Stimulated activated CD4-positive, alpha-beta T cell treated with anti-CD3 and anti-CD28 coated beads, Interleukin-1b, Interleukin-23, amount 100 ng/mL, for 4 hours (primary cell): Measurements from ENCODE around the gene LCE1A.
A peak's percentile ranks its signal among the peaks of the same experiment; 100 is the strongest.

ENCODE experiments used
- DNase-seq, 2 donors: peaks; one replicate each; pipeline ENCODE4 v3.0.0-alpha.2; 2020; ENCODE audit warnings: low read depth in 2 of 2

The LCE1A gene, protein sequence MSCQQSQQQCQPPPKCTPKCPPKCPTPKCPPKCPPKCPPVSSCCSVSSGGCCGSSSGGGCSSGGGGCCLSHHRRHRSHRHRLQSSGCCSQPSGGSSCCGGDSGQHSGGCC

DNA sequence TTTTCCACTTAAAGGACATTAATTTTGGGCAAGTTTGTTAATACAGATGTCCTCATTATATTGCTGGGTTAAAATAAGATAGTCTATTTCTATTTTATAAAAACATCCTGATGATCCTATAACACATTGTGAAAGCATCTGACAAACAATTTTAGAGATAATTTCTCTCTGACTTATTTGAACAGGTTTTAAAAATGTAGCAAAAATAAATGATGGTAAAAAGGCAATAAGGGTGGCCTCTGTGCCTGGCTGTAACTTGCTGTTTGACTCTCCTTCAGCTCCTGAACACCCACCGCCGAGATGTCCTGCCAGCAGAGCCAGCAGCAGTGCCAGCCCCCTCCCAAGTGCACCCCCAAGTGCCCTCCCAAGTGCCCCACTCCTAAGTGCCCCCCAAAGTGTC lies at the start of gene LCE1A:
TSS of gene LCE1A (plus strand) at position 301 of the 400 bp plus-strand sequence. CDS start at position 301, 0 bp downstream.
- no peak for DNase-seq

DNA sequence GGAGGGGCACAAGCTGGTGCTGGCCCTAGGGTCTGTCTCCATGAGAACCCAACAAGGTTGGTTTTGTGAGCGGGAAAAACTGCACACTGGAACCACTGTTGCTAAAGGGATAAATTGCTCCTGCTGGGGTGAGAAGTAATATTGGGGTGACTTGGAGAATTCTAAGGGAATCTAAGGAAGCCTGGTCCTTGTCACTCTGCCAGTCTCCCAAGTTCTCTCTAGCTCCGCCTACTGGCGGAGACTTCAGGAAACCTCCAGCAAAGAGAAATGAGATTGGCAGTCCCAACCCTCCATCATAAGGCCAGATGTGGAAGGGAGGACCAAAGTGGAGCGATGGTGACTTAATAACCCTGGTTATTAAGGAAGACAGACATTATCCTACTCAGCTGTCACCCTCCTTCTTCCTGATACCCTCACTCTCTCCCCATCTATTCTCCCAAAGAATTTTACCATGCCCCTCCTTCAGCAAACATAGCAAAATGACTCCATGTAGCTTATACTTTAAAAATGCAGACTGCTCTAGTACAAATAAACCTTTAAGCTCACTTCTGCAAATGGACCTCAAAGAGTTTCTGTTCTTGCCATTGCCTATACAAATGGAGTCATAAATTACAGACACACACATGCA lies 49.6 kb upstream of the LCE1A start:
- no peak for DNase-seq

- no peak for DNase-seq
Observed at GRCh38 chr1:152783095-152783494, 44.2 kb upstream of the LCE1A start.

- DNase-seq, result no peak
Observed at GRCh38 chr1:152786077-152786476, 41.2 kb upstream of the LCE1A start, which contains the start of gene LCE1E. Gene LCE1E (plus strand): TSS chr1:152786257. CDS start chr1:152787300, 1,043 bp downstream.

DNA sequence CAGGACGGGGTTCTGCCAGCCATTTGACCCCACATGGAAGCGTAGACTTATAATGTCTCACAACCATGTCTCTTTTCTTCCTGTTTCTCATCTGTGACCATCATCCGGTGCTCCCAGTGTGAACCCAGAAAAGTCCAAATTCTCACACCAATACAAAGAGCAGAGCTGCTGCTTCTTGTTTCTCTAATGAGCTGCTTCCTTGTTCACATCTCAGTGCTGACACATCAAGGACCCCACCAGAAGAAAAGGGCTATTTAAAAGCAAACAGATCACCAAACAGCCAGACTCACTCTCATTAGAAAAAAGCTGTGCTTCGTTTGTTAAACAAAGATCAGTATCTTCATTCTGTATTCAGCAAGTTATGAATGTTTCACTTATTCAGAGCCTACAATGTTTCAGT lies 31.6 kb upstream of the LCE1A start:
- no peak for DNase-seq

GRCh38 chr1:152796421-152796820 lies 30.9 kb upstream of the LCE1A start, which contains the start of gene LCE1D:
Gene LCE1D (plus strand): TSS chr1:152796721. CDS start chr1:152797795, 1,074 bp downstream.
- DNase-seq, result no peak

DNA sequence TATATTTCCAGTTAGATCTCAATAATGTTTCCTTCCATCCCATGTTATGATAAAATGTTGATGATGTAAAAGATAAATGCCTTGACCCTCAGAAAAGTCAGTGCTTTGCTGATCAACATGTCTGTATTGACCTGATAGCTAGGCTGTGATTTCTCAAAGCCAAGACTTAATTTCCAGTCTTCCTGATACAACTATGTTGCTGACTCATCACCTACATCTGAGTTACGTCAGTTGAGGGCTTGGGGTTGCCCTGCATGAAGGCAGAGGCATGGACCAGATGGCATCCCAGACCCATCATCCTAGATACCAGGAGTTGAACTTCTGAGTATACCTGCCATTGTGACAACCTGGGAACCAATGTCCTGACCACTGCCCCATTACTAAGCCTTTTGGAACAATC lies 25.9 kb upstream of the LCE1A start:
- DNase-seq, result no peak

GRCh38 chr1:152806576-152806975 lies 20.7 kb upstream of the LCE1A start, which contains the start of gene LCE1C:
Gene LCE1C (minus strand): TSS chr1:152806651. CDS start chr1:152805478, 1,173 bp downstream.
- DNase-seq, result no peak

DNA sequence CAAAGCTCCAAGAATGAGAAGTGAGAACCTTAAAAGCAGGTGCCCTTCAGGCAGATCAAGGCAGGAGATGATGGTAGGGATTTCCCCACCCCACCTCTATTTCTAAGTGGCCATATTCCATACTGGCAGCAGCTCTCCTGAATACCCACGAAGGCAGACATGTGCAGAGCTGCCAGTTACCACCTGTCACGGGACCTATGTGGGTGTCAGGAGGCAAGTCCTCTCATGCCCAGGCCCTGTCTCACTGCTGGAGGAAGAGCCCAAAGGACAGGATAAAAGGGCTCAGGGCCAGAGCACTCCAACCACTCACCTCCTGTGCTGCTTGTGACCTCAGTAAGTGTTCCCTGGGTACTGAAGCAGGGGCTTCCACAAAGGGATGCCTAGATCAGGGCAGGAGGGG lies 16.2 kb upstream of the LCE1A start:
- no peak for DNase-seq

DNA sequence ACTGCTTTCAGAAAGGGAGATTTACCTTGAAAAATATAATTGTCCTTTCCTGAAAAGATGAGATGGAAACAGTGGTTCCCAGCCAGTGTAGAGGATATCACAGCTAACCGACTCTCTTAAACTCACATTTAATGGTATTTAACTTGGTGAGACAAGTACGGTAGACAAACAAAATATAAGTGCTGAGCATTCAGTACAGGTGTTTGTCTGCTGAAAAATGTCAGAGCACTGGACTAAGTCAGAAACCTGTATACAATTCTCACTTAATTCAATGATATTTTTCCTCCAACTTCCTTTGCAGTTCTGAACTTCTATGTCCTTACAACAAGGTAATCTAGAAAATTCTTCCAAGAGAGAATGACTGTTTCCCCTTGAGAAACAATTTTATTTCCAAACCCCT lies 15.6 kb upstream of the LCE1A start, which contains the start of gene LCE1B:
TSS of gene LCE1B (plus strand) at position 301 of the 400 bp plus-strand sequence. CDS start 476 bp downstream, outside the sequence.
- DNase-seq, result no peak

DNA sequence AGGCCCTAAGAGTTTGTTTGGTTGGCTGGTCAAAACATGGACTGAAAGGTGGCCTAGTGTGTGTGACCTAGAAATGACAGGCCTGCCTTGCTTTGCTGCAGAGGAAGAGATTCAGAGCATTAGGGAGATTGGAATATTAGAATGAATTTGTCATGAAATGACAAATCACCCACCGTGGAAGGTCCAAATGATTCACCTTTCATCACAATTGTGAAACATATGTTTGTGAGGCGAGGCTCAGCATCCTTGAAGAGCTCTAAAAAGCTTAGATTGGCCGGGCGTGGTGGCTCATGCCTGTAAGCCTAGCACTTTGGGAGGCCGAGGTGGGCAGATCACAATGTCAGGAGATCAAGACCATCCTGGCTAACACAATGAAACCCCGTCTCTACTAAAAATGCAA lies 10.0 kb upstream of the LCE1A start:
- DNase-seq, result no peak

DNA sequence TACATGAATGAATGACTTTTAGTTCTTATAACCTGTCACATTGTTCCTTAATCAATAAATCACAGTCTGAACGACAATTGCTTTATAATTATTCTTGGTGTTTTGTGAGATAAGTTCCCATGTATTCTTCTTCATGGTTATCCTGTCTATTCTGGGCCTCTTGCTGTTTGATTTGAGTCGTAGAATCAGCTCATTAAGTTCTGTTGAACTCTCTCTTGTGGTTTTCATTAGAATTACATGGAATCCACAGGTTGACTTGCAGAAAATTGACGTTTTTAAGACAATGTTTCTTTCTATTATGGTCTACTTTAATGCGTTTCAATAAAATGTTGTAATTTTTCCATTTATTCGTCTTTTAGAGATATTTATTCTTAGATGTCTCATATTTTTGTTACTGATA lies 4.0 kb upstream of the LCE1A start:
- no peak for DNase-seq

DNA sequence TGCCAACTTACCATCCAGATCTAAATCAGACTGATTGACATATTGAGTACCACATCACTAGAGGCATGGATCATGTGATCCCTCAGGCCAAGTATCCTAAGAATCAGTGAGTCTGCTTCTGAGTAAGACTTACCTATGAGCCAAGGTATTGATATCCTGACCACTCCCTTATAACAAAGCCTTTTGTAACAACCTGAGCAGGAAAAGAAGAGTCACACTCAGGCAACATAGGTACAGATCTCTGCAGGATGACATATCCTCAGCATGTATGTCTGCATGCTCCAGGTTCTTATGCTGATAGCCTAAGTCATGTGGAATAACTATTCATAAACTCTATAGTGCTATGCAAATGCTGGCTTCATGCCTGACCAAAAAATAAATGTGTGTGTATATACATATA lies 2.3 kb upstream of the LCE1A start:
- no peak for DNase-seq

GRCh38 chr1:152836870-152837269 lies 9.6 kb downstream of the LCE1A start:
- no peak for DNase-seq

DNA sequence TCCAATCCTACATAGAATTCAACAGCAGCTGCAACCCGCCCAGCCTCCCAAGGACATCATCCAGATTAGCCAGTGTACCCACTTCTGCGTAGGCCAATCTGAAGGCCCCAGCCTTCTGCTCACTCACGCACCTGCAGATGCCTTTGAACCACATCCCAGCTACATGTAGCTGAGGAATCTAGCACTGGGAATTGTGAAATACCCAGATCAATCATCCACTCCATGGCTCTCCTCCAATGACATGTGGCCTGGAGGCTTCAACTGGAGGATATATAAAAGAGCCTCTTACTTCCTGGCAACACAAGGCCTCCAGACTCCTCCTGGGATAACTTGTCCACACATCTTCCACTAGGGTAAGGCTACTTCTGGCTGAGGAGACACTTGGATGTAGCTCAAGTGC lies 15.3 kb downstream of the LCE1A start, which contains the start of gene LCE6A:
TSS of gene LCE6A (plus strand) at position 301 of the 400 bp plus-strand sequence. CDS start 665 bp downstream, outside the sequence.
- no peak for DNase-seq

DNA sequence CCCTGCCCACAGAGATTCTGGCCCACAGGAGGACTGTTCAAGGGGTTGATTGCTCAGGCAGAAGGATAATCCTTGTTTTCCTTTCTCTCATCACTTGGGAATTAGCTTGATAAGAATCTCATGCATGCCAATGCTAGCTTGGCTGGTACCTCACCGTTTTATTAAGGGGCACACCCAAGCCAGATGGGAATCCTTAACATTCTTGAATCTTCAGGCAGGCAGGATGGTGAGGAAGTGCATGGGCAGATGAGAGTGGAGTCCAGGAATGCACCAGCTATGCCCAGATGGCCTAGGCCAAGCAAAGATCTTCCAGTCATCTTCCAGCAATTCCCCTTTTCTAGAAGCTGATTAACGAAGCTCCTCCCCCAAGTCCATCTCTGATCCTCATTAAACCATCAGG lies 28.4 kb downstream of the LCE1A start:
- DNase-seq, result no peak

- DNase-seq, result no peak
Observed at GRCh38 chr1:152858062-152858461, 30.8 kb downstream of the LCE1A start.

- no peak for DNase-seq
Observed at GRCh38 chr1:152859696-152860095, 32.4 kb downstream of the LCE1A start, which contains the start of gene LCE7A. Gene LCE7A (plus strand): TSS chr1:152859996. CDS start chr1:152860698, 702 bp downstream.

DNA sequence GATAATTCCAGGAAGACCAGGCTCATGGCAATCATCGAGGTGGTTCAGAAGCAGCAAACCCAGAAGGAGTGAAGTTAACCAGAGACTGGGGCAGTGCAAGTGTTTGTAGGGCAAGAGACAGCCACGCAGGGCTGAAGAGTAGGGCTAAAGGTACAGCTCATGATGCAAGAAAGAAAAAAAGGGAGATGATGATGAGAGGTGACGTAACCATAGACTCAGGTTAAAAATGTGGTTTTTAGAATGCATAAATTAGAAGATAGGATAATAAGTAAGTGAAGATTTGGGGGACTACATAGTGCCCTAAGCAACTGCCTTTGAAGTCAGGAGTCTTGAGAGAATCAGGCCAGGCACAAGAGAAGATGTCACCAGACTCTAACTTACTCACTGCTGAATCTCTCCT lies 32.9 kb downstream of the LCE1A start:
- DNase-seq, result no peak

DNA sequence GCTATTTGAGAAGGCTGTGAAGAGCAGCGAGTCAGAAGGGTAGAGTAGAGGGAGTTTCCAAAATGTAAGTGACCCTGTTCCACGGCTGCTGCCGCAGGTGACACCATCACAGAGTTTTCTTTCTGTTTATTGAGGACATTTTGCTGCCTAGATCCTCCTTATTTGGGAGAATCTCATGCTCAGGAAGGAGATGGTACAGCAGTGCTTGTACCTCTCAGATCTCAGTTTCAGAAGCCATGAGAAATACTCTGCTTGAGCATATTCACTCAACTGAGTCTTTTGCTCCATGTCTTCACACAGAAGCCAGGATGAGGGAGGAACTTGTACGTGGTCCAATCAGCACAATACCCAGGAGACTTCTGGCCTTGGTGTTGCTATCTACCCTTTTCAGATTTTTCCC lies 34.1 kb downstream of the LCE1A start:
- no peak for DNase-seq

DNA sequence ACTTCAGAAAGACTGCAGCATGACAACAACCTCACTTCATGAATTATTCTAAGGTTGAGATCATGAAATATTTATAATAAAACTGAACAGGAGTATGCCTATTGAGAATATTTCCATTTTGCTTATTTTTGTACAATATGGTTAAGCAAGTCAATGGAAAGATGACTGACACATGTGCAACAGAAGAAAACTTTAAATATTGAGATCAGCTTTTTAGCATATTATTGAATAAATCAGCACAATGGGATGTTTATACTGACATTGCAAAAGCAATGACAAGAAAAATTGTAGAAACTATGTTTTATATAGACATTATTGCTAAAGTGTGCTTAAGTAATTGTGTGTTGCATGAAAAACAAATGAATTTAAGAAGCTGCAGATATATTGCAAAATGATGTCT lies 37.2 kb downstream of the LCE1A start:
- no peak for DNase-seq

- DNase-seq, result no peak
Observed at GRCh38 chr1:152866321-152866720, 39.0 kb downstream of the LCE1A start.

- peak; percentile 19 to 34 for DNase-seq
Observed at GRCh38 chr1:152869808-152870419, 42.6 kb downstream of the LCE1A start.
